Coronary artery (tissue), 2 donors: ENCODE results near the gene SLC66A1.

Experiments used
- DNase-seq: peaks from one replicate; pipeline ENCODE4 v3.0.0-alpha.2; 2017; ENCODE audit warnings: low spot score
- H3K27ac ChIP-seq, 2 donors: fragments of 200-600 bp; sonication (generic); one replicate each; pipeline ENCODE4 v1.5.1; 2016 to 2019
- H3K4me3 ChIP-seq: fragments of 200-600 bp; sonication (generic); 2 replicates; pipeline ENCODE4 v1.5.1; 2016; ENCODE audit warnings: mild to moderate bottlenecking, moderate library complexity
- CTCF ChIP-seq: fragments of 200-600 bp; sonication (generic); IDR thresholded peaks from one replicate; pipeline ENCODE4 v1.5.1; 2019; ENCODE audit warnings: antibody characterized with exemption

The SLC66A1 gene

GRCh38 chr1:19371226-19372135, 59.4 kb downstream of the SLC66A1 start:
- Histone ChIP-seq H3K27ac (no peak overlapping the region), H3K4me3 (no peak overlapping the region)
- TF ChIP-seq CTCF, result no peak
- no peak for DNase-seq

DNA sequence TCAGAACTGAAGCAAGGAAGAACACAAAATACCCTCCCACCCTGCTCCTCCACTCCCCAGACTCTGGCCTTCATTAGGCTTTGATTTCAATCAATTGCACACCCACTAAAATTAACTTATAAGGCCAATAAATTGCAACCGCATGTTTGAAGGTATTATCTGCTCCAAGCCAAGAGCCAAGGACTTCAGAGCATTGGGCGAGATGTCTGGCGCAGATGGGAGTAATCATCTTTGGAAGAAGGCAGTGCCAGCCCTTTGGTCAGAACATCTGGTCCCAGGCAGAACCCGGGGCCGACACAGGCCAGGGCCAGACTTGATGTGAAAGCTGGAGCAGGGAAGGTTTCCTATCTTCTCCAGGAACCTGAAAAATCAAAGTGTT, 60.0 kb downstream of the SLC66A1 start:
- no peak for DNase-seq
- H3K4me3 ChIP-seq, result no peak overlapping the region
- no peak for TF ChIP-seq CTCF
- peak overlapping the region in 1 of 2 donors; percentile 48 for H3K27ac ChIP-seq

DNA sequence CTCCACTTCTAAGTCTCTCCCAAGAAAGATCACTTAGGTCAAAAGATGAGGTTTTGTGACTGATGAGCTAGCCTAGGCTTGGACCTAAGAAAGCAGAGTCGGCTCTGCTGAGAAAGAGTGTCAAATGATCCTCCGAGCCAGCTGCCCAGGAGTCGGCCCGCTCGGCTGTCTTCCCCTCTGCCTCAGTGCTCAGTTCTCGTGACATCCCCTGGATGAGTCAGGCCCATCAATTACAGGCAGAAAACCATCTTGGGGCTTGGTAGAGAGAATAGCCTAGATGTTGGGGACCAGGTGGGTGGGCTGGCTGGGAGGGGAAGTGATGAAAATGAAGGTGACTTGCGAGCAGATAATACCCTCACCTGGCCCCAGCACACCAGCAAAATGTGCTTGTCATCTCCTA, 60.5 kb downstream of the SLC66A1 start:
- no peak for DNase-seq
- TF ChIP-seq CTCF, result no peak
- peak overlapping the region in 1 of 2 donors; percentile 48 for H3K27ac ChIP-seq
- H3K4me3 ChIP-seq, result no peak overlapping the region

DNA sequence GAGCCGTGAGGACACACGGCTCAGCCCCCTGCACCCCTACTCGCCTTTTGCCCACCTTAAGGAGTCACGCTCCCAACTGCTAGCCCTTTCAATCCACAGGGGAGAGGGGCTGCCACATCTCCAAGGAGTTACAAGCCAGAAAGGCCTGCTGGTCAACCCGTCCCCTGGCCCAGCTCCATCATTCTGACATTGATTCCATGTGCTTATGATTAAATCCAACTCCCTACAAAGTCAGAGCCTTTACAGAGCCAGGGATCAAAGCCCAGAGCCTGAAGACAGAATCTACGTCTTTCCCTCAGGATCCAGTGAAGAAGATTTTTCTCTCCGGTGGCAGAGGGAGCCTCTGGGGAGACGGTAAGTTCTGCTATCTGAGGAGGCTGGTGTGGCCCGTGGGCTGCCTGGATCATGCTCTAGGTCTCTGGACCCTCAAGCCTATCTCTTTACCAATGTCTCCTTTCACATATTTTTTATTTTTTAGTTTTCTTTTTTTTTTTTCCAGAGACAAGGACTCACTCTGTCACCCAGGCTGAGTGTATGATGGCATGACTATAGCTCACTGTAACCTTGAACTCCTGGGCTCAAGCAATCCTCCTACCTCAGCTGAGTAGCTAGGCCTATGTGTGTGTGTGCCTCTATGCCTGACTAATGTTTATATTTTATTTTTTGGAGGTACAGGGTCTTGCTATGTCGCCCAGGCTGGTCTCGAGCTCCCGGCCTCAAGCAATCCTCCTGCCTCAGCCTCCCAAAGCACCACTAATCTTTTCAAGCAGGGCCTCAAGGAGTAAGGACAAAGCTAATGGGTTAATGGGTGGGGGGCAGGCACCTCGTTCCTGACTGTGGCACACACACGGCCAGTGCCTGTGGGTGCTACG, 61.3 kb downstream of the SLC66A1 start:
- peak overlapping the region in 1 of 2 donors; percentile 48 for H3K27ac ChIP-seq
- TF ChIP-seq CTCF, result no peak
- no peak overlapping the region for H3K4me3 ChIP-seq
- DNase-seq, result no peak

- Histone ChIP-seq H3K27ac (peak overlapping the region in 1 of 2 donors; percentile 48), H3K4me3 (no peak overlapping the region)
- no peak for TF ChIP-seq CTCF
- no peak for DNase-seq
Observed at GRCh38 chr1:19374083-19374801, 62.1 kb downstream of the SLC66A1 start.

- TF ChIP-seq CTCF, result no peak
- H3K4me3 ChIP-seq, result no peak overlapping the region
- peak overlapping the region in 1 of 2 donors; percentile 48 for H3K27ac ChIP-seq
- DNase-seq, result no peak
Observed at GRCh38 chr1:19374926-19375325, 62.8 kb downstream of the SLC66A1 start.
